Aortic smooth muscle cell (primary cell): ENCODE results near the gene RAP1GDS1. TPM values are rescaled to one million over a fixed set of nuclear protein-coding genes. Genes with fewer than 3 reads are reported as not detected.

Experiments used
- total RNA-seq: library from RNA; depleted of rRNA; stranded (reverse); fragments of >200 nt; gene quantifications from 2 replicates; pipeline ENCODE4 v1.2.3, GENCODE V29; 2014

RAP1GDS1 gene
- 42.3 and 47.6 TPM in 2 replicates for total RNA-seq

GRCh38 chr4:98260579-98261404 is at the start of gene RAP1GDS1:
TSS of gene RAP1GDS1 (plus strand) at chr4:98261384. CDS start at chr4:98261566, 182 bp downstream.

Other genes starting within 250 kb of the RAP1GDS1 start
- 0.06 and 0.13 TPM in 2 replicates for gene STPG2, start 117.9 kb upstream of the RAP1GDS1 start, total RNA-seq